GM11168 (cell line): ENCODE data around the gene BBS1.
"Not testable (repeated sequence)": the region's sequence is repeated elsewhere in the genome, so short reads cannot be mapped to it uniquely, and the experiment has no call there.

Experiments used
- in situ Hi-C: fragments of 300-500 bp; cut with MboI; formaldehyde crosslinking; loops from one replicate; pipeline ENCODE4 v1.12.0; 2022; ENCODE audit warnings: low sequenced_read_pairs; ENCODE audit not compliant: unreplicated experiment

BBS1 gene

DNA sequence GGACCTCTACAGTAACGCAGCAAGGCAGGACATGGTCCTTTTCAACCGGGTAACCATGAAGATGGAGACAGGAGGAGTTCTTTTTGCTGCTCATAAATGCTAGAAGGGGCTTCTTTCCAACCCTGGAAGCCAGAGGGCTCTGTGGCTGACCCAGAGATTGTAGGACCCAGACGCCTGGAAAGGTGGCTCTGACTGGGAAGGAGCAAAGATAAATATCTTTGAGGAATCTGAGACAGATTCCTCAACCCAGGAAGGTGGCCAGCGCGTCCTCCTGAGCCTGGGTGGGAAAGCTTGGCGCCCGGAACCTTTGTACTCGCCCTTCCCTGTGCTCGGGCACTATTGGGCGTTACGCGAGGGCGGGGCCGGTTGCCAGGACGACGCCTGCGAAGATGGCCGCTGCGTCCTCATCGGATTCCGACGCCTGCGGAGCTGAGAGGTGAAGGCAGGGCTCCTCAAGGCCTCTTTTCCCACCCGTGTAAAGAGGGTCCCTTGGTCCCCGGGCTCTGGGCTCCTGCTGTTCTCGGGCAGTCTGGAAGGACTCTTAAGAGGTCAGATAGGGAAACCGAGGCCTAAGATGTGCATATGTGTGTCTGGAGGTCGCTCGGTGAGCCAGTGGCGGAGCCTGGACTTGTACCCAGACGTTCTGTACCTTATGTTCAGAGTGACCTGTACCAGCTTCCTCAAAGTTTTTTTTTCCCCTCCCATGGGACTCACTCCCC, at the start of gene BBS1:
BBS1 (plus strand) TSS at position 365 of the 719 bp plus-strand sequence; CDS start at position 390, 25 bp downstream.
- in situ Hi-C loops: no loop called here

DNA sequence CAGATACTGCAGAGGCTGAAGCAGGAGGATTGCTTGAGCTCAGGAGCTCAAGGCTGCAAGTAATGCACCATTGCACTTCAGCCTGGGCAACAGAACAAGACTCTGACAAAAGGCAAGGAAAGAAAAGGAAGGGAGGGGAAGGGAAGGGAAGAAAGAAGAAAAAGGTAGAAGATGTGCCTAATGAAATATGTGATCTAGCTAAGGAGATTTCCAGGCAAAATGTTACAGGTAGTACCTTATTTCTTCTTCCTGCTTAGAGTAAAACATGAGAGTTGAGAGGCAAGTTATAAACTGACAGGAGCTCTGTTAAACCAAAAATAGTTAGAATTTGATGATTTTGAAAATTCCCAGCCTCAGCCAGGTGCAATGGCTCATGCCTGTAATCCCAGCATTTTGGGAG, 48.4 kb upstream of the BBS1 start:
- in situ Hi-C loops: no loop called here

DNA sequence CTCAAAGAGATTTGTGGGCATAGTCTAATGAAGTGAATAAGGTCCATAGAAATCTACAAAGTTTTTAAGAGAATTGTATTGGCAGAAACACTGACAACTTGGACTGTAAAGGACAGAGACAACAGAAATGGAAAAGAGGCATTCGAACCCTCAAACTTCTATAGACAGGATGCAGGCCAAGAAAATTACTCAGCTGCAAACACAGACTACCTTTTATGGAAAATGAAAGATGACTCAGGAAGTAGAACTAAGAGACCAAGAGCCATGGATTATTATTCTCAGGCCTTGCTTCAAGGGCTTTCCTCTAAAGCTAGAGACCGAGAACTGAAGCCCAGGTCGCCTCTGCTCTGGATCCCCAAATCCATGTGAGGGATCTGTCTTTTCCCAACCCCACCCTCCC, 47.5 kb upstream of the BBS1 start:
- in situ Hi-C loops: no loop called here

DNA sequence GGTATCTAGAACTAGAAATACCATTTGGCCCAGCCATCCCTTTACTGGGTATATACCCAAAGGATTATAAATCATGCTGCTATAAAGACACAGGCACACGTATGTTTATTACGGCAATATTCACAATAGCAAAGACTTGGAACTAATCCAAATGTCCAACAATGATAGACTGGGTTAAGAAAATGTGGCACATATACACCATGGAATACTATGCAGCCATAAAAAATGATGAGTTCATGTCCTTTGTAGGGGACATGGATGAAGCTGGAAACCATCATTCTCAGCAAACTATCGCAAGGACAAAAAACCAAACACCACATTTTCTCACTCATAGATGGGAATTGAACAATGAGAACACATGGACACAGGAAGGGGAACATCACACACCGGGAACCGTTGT, 46.3 kb upstream of the BBS1 start:
- in situ Hi-C loops: not testable (repeated sequence)

DNA sequence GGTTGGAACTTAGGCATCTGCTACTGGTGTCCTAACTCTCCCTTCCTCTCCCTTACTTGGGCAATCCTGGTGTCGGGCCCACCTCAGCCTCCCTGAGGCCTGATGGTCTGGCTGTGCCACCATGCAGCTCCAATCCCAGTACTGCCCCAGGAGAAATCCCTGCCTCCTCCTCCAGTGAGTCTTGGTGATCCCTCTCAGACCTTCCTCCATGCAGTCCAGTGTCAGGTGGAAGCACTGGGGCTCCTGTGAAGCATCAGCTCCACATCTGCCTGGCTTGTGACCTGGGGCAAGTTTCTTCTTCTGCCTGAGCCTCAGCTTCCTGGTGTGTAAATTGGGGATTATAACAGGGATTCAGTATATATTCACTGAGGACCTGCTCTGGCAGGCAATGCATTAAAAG, 45.5 kb upstream of the BBS1 start:
- in situ Hi-C loops: no loop called here

DNA sequence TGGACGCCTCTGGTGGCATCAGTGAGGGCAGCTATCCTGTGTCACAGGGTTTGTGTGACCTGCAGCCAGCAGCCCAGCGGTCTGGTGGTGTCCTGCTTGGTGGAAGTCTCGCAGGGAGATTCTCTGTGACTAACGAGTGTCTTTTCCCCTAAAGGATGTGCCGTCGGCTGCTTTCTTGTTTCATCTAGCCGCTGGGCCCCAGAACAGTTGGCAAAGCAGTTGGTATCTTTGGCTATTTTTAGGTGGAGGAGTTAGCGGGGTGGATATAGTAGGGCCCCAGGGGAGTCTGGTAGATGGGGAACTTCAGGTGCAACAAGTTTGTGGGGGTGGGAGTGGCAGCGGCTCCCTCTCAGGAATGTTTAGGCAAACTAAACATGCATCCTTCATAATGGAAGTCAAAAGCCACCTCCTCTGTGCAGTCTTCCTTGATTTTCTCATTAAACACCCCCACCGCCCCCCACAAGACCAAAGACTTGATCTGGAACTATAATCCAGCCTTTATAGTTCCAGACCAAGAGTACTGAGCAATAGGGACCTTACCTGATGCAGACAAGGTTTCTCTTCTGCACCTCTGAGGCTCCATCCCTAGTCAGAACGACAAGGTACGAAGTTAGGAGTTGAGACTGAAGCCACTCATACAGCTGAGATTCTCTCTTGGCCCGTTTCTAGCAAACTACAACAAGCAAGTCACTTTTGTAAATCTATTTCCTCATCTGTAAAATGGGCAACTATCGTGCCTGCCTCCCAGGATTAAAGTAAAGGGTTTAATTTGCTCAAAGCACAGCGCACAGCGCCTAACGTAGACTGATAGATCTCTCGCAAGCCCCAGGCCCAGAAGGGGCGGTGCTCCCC, 44.8 kb upstream of the BBS1 start:
- in situ Hi-C loops: no loop called here

DNA sequence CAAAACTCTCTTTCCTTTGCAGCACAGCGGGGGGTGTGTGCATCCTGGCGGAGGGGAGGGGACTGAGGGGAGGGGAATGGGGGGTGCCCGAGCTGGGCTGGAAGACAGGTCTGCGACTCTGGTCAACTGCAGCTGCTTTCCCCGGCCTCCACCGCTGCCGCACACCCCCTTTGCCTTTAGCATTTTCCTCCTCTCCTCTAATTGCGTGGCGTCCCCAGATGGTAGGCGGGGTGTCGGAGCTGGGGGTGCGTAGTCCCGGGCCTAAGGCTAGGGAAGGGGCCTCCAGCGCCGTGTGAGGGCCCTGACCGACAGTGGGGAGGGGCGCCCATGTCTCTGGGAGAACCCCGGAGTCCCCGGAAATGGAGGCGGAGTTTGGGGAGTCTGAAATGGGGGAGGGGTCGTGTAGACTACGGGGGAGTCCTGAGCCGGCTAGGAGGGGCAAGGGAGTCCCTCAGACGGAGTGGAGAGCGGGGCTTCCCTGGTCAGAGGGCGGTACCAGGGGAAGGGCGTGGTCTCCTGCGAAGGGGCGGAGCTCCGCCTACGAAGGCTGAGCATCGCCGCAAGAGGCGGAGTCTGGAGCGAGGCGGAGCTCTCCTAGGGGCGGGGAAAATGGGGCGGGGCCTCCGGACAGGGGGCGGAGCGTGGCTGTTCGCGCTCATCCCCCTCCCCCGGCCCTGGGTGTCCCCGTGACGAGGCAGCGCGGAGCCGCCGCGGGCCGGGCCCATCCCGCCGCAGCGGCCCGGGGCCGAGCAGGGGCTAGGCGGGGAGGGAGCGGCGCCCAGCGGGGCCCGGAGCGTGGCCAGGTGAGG, 44.0 kb upstream of the BBS1 start, which contains the start of gene PELI3:
PELI3 (plus strand) TSS at position 681 of the 809 bp plus-strand sequence. CDS start 1,224 bp downstream, outside the sequence.
- in situ Hi-C loops: no loop called here

DNA sequence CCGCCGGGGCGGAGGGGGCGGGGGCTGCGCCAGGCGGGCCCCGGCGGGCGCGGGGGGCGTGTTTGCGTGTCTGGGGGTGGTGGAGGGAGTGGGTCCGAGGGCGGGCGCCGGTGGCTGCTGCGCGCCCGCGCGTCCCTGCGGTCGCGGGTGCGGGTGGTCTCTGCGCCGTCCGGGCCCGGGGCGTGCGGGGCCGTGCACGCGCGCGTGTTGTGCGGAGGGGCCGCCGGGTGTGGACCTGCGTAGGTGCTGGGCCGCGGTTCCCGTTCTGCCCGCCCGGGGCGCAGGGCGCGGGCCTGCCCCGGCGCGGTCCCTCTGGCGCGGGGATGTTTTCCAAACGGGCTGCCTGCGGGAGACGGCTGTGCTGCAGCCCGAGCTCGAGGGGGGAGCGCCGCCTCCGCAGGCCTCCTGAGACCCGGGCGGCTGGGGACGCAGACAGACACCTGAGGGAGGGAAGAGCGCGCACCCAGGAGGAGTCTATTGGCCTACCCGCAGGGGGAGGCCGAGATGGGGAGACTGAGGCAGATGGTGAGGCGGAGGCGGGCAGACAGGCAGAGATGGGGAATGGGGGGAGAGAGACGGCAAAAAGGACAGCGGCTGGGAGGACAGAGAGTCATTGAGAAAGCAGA, 43.3 kb upstream of the BBS1 start:
- in situ Hi-C loops: no loop called here

DNA sequence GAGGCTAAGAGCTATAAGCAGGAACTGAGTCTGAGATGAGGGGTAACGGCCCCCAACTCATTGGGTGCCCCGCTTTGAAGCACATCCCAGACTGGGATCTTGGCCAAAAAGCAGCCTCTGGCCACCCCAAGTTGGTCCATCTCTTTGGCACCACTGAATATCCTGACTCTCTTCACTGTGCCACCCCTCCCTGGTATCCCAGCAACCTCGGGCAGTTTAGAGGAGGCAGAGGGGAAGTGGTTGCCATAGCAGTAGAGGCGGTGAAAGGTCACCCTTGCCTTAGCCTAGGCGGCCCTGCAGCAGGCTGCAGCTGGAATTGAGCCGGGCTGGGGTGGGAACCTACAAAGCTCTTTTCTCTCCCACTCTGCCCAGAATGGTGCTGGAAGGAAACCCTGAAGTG, 42.7 kb upstream of the BBS1 start:
- in situ Hi-C loops: no loop called here

DNA sequence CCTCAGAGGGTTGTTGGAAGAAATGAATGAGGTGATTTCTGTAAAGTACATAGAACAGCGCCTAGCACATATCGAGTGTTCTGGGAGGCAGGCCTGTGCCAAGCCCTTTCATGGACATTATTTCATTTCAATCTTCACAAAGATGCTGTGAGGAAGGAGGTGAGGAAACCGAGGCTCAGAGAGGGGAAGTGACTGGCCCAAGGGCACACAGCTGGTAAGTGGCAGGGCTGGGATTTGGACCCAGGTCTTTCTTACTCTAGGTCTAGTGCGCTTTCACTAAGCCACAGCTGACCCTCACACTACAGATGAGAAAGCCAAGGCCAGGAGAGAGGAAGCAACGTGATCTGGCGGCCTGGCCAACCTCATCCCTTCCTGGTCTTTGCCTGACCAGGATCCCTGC, 41.7 kb upstream of the BBS1 start:
- in situ Hi-C loops: no loop called here

DNA sequence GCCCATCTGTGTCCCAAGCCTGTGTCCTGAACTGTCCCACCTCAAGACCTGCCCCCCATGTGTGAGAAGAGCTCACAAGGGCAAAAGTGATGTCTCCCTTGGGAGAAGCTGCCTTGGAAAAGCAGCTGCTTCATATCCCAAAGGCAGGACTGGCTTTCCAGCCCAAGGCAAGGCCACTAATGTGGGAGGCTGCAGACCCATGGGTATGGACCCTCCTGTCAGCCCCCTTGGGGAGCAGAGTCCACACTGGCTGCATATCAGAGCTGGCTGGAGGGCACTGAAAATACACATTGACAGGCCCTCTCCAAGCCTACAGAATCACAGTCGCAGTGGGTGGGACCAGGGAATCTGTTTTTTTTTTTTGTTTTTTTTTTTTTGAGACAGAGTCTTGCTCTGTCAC, 41.0 kb upstream of the BBS1 start:
- in situ Hi-C loops: no loop called here

DNA sequence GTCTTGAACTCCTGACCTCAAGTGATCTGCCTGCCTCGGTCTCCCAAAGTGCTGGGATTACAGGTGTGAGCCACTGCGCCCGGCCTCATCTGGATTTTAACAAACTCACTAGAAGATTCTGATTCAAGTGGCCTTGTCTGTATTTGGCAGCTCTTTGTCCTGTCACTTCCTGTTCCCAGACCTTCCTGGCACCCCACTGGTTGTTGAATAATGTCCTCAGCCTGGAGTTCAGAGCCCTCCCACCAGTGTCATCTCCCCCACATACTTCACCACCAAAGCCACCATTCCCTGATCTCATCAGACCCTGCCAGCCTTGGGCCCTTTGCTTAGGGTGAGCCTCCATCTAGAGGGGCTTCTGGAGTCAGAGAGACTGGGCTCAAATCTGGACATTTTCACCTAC, 40.4 kb upstream of the BBS1 start:
- in situ Hi-C loops: no loop called here

DNA sequence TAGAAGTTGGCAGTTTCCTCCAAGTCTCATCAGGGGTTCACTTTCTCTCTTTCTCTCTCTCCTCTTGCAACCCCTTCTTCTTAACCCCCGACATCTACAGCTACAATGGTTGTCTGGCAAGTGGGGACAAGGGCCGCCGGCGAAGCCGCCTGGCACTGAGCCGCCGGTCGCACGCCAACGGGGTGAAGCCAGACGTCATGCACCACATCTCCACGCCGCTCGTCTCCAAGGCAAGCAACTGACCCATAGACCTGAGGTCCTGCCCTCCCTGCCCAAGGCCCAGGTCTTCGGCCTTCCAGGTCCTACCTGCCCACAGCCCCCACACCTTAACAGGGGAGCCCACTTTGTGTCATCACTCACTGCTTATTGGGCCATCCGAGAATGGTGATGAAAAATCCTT, 39.3 kb upstream of the BBS1 start:
- in situ Hi-C loops: no loop called here

DNA sequence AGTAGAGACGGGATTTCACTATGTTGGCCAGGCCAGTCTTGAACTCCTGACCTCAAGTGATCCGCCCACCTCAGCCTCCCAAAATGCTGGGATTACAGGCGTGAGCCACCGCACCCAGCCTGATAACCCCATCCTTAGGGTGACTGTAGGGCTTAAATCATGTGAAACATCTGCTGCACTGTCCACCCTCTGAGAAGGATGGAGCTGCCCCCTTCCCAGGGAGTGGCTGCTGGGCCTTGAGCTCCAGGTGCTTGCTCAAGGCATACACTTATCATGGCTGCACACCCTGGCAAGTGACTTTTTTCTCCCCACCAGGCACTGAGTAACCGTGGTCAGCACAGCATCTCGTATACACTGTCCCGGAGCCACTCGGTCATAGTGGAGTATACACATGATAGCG, 38.4 kb upstream of the BBS1 start:
- in situ Hi-C loops: no loop called here

DNA sequence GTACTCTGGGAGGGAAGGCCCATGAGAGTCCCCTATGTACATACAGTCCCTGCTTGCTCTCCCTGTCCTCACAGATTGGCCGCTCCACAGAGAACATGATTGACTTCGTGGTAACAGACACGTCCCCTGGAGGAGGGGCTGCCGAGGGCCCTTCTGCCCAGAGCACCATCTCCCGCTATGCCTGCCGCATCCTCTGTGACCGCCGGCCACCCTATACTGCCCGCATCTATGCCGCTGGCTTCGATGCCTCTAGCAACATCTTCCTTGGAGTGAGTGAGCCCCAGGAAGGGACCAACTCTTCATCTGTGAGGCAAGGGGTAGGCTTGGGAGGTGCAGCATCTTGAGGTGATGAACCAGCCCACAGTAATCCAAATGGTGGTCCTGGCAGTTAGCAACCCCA, 37.3 kb upstream of the BBS1 start:
- in situ Hi-C loops: no loop called here

DNA sequence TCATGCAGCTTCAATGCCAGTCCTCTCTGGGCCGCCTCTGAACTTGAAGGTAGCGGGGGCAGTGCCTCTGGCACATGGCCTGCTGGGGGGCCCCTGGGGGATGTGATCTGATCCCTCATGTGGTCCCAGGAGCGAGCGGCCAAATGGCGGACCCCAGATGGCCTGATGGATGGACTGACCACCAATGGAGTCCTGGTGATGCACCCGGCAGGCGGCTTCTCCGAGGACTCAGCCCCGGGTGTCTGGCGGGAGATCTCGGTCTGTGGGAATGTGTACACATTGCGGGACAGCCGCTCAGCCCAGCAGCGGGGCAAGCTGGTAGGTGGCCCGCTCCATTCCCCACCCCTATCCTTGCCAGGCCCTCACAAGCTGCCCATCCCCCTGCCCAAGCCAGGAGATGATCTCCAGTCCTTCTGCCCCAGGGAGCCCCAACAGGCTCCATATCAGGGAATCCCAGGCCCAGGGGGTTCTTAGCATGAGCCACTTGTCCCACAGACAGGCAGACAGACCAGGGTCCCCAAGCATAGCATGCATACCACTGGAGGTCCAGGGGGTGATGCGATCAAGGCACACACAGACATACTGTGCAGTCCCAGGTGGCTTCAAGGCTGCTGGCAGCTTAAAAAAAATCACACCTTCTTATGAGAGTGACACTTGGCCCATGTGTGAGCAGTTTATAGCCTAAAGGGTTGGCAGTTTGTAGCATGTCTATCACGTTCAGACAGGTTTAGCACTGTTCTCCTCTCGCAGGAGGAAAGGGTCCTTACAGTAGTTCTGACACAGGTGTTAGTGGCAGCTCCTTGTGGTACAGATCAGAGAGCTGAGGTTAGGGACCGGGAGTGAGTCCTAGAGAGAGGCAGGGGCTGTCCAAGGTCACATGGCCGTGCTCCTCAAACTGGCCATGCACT, 36.6 kb upstream of the BBS1 start:
- in situ Hi-C loops: no loop called here

DNA sequence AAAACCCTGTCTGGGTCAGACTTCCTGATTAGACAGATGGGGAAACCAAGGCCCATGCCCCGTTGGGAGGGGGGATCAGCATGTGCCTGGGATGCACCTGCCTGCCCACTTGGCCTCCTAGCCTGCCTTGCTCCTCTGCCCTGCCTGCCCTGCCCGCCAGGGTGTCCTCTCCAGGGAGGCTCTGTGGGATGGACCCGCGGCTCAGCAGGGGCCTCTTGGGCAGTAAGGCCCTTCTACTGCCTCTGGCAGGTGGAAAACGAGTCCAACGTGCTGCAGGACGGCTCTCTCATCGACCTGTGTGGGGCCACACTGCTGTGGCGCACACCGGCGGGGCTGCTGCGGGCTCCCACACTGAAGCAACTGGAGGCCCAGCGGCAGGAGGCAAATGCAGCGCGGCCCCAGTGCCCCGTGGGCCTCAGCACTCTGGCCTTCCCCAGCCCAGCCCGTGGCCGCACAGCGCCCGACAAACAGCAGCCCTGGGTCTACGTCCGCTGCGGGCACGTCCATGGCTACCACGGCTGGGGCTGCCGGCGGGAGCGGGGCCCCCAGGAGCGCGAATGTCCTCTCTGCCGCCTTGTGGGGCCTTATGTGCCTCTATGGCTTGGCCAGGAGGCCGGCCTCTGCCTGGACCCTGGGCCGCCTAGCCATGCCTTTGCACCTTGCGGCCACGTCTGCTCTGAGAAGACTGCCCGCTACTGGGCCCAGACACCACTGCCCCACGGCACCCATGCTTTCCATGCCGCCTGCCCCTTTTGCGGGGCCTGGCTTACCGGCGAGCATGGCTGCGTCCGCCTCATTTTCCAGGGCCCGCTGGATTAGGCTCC, 34.9 kb upstream of the BBS1 start:
- in situ Hi-C loops: no loop called here

DNA sequence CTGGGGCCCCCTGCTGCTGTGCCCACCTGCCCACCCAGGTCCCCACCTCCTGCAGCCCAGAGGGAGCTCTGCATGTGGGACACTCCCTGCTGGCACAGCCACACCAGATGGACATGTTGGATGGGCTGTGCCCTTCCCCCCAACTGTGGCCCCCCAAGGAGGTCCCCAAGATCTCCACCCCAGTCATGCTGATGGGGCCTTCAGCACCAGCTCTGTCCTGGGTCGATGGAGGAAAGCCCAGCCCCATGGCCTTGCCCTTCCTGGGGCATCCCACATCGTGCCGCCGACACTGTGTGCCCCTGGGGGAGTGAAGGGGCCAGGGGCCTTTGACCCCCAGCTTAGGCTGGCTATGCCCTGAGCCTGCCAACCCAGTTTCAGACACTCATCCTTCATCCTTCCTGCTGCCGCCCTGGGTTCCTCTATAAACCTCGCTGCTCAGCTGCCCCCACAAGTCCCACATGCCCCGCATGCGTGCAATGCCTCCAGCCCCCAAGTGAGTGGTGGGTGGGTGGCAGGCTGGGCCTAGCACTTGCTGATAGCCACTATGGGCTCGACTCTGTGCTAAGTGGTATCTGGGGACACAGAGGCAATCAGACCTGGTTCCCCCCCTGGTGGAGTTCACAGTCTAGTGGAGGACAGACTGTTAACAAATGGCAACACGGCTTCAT, 34.1 kb upstream of the BBS1 start:
- in situ Hi-C loops: no loop called here
